ENCODE data around the gene PFN3.
A peak's percentile ranks its signal among the peaks of the same experiment; 100 is the strongest.

PFN3 gene

GRCh38 chr5:177373806-177374205, 26.7 kb downstream of the PFN3 start:
- H3K36me3 ChIP-seq (replicated peaks; ENCODE audit: low read depth, low read length): no peaks in the 10 kb centered on the region
- H3K79me2 ChIP-seq (ENCODE audit: low read length): no peaks in the 10 kb centered on the region
- H3K9me3 ChIP-seq (ENCODE audit: insufficient read depth, low read length): no peaks in the 10 kb centered on the region
- peaks cover 24% of the 10 kb centered on the region for H3K4me1 ChIP-seq (ENCODE audit: low read length)
- no peak overlapping the region for H3K9ac ChIP-seq (ENCODE audit: low read length)
- no peak for TF ChIP-seq EZH2phosphoT487 (IDR thresholded peaks at IDR 0.05; ENCODE audit: low read depth)
- TF ChIP-seq, protein P1, sequence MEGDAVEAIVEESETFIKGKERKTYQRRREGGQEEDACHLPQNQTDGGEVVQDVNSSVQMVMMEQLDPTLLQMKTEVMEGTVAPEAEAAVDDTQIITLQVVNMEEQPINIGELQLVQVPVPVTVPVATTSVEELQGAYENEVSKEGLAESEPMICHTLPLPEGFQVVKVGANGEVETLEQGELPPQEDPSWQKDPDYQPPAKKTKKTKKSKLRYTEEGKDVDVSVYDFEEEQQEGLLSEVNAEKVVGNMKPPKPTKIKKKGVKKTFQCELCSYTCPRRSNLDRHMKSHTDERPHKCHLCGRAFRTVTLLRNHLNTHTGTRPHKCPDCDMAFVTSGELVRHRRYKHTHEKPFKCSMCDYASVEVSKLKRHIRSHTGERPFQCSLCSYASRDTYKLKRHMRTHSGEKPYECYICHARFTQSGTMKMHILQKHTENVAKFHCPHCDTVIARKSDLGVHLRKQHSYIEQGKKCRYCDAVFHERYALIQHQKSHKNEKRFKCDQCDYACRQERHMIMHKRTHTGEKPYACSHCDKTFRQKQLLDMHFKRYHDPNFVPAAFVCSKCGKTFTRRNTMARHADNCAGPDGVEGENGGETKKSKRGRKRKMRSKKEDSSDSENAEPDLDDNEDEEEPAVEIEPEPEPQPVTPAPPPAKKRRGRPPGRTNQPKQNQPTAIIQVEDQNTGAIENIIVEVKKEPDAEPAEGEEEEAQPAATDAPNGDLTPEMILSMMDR (IDR thresholded peaks at IDR 0.05; ENCODE audit: low read depth, low read length): no peak
- no peak overlapping the region for H3K27ac ChIP-seq (ENCODE audit: low read length)
- H3K4me3 ChIP-seq (ENCODE audit: low read length): no peak overlapping the region
- H4K20me1 ChIP-seq (ENCODE audit: insufficient read depth, low read length): peaks cover 6% of the 10 kb centered on the region; the same call in 1 of the 2 replicates
- no peak overlapping the region for H3K4me2 ChIP-seq (ENCODE audit: low read length)
- H3K27me3 ChIP-seq (ENCODE audit: low read depth, low read length): no peaks in the 10 kb centered on the region
- H2AFZ ChIP-seq (ENCODE audit: low read depth, low read length): no peak overlapping the region

DNA sequence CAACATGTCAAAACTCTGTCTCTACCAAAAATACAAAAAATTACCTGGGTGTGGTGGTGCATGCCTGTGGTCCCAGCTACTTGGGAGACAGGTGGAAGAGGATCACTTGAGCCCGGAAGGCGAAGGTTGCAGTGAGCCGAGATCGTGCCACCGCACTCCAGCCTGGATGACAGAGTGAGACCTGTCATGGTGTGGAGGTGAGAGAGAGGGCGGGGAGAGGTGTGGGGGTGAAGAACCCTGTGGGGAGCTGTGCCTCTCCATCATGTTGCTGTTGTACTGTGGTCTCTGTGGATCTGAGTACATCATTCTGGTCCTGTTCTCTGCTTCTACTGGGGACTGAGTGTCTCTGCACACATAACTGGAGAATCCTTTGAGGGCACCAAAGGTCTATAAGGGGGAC, 27.6 kb downstream of the PFN3 start:
- no peaks in the 10 kb centered on the region for H3K79me2 ChIP-seq (ENCODE audit: low read length)
- no peaks in the 10 kb centered on the region for H3K9me3 ChIP-seq (ENCODE audit: insufficient read depth, low read length)
- no peak for TF ChIP-seq EZH2phosphoT487 (IDR thresholded peaks at IDR 0.05; ENCODE audit: low read depth)
- TF ChIP-seq, protein P1 (IDR thresholded peaks at IDR 0.05; ENCODE audit: low read depth, low read length): no peak
- no peak overlapping the region for H2AFZ ChIP-seq (ENCODE audit: low read depth, low read length)
- peaks cover 6% of the 10 kb centered on the region for H3K36me3 ChIP-seq (replicated peaks; ENCODE audit: low read depth, low read length)
- peaks cover 24% of the 10 kb centered on the region for H3K4me1 ChIP-seq (ENCODE audit: low read length)
- H4K20me1 ChIP-seq (ENCODE audit: insufficient read depth, low read length): peaks cover 10% of the 10 kb centered on the region; the same call in 1 of the 2 replicates
- no peak overlapping the region for H3K27ac ChIP-seq (ENCODE audit: low read length)
- no peak overlapping the region for H3K4me2 ChIP-seq (ENCODE audit: low read length)
- H3K4me3 ChIP-seq (ENCODE audit: low read length): no peak overlapping the region
- no peak overlapping the region for H3K9ac ChIP-seq (ENCODE audit: low read length)
- no peaks in the 10 kb centered on the region for H3K27me3 ChIP-seq (ENCODE audit: low read depth, low read length)

DNA sequence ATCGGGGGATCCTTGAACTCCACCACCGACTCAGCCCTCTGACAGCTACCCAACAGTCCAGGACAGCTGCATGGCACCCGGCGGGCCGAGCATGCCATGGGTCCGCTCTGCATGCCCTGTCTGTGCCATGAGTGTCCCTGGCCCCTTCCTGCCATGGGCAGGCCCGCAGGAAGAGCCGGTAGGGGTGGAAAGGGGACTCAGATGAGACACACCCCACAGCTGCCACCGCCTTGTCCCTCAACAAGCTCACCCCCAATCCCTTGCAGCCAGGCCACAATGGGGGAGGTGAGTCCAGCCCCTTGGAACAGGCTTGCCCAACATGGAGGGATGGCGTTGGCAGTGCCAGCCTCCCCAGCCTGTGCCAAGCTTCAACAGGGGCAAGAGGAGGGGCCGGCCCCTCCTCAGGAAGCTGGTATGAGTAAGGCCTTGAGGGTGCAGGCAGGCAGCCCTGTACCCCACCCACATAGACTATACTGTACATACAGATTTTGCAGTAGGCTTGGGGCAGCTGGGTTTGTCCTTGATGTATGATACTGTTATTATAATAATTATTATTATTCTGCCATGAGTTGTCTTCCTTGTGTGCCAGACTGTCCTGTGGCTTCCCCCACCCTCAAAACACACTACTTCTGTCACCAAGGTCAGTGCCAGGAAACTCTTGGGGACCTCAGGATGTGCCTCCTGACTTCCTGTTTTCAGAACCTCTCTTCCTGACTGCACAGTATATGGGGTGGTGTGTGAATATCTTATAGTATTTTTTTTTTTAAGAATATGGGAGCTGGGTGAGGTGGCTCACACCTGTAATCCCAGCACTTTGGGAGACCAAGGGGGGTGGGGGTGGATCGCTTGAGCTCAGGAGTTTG, 28.2 kb downstream of the PFN3 start:
- no peak overlapping the region for H3K9ac ChIP-seq (ENCODE audit: low read length)
- H3K4me2 ChIP-seq (ENCODE audit: low read length): no peak overlapping the region
- H2AFZ ChIP-seq (ENCODE audit: low read depth, low read length): no peak overlapping the region
- peaks cover 6% of the 10 kb centered on the region for H3K36me3 ChIP-seq (replicated peaks; ENCODE audit: low read depth, low read length)
- no peaks in the 10 kb centered on the region for H3K9me3 ChIP-seq (ENCODE audit: insufficient read depth, low read length)
- TF ChIP-seq EZH2phosphoT487 (IDR thresholded peaks at IDR 0.05; ENCODE audit: low read depth): no peak
- TF ChIP-seq, protein P1 (IDR thresholded peaks at IDR 0.05; ENCODE audit: low read depth, low read length): no peak
- H3K4me1 ChIP-seq (ENCODE audit: low read length): peaks cover 24% of the 10 kb centered on the region
- H3K79me2 ChIP-seq (ENCODE audit: low read length): no peaks in the 10 kb centered on the region
- no peaks in the 10 kb centered on the region for H3K27me3 ChIP-seq (ENCODE audit: low read depth, low read length)
- peaks cover 10% of the 10 kb centered on the region; the same call in 1 of the 2 replicates for H4K20me1 ChIP-seq (ENCODE audit: insufficient read depth, low read length)
- H3K4me3 ChIP-seq (ENCODE audit: low read length): no peak overlapping the region
- H3K27ac ChIP-seq (ENCODE audit: low read length): no peak overlapping the region

DNA sequence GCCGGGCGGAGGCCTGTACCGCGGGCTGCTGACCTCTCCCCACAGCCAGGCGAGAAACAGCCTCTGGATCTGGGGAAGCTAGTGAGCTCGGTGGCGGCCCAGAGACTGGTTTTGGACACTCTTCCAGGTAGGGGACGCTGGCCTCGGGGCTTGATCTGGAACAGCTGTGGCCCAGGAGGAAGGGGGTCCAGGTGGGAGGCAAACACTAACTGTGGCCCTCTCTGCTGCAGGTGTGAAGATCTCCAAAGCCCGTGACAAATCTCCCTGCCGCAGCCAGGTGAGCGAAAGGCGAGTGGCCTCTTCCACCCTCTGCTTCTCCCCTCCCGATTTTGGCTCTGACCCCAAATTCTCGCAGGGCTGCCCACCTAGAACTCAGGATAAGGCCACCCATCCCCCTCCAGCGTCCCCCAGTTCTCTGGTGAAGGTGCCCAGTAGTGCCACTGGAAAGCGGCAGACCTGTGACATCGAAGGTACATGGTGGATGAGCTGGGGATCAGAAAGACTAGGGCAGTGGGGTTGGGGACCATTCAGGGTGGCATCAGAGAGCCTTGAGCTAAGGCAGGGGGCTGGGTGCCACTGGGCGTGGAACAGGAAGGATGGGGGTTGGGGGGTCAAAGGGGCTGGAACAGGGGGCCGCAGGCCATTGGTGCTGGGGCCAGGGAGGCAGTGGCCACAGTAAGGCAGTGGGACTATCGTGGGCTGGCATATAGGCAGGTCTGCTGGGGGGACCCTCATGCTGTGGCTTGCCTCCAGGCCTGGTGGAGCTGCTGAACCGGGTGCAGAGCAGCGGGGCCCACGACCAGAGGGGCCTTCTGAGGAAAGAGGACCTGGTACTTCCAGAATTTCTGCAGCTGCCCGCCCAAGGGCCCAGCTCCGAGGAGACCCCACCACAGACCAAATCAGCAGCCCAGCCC, 29.1 kb downstream of the PFN3 start:
- H3K27me3 ChIP-seq (ENCODE audit: low read depth, low read length): no peaks in the 10 kb centered on the region
- peak overlapping the region; percentile 94 for H3K4me3 ChIP-seq (ENCODE audit: low read length)
- peaks cover 6% of the 10 kb centered on the region for H3K36me3 ChIP-seq (replicated peaks; ENCODE audit: low read depth, low read length)
- H3K4me1 ChIP-seq (ENCODE audit: low read length): peaks cover 24% of the 10 kb centered on the region
- H3K79me2 ChIP-seq (ENCODE audit: low read length): no peaks in the 10 kb centered on the region
- H4K20me1 ChIP-seq (ENCODE audit: insufficient read depth, low read length): peaks cover 10% of the 10 kb centered on the region; the same call in 1 of the 2 replicates
- H2AFZ ChIP-seq (ENCODE audit: low read depth, low read length): no peak overlapping the region
- no peak overlapping the region for H3K27ac ChIP-seq (ENCODE audit: low read length)
- H3K9ac ChIP-seq (ENCODE audit: low read length): peak overlapping the region; percentile 65
- H3K9me3 ChIP-seq (ENCODE audit: insufficient read depth, low read length): no peaks in the 10 kb centered on the region
- TF ChIP-seq, protein P1 (IDR thresholded peaks at IDR 0.05; ENCODE audit: low read depth, low read length): no peak
- no peak for TF ChIP-seq EZH2phosphoT487 (IDR thresholded peaks at IDR 0.05; ENCODE audit: low read depth)
- H3K4me2 ChIP-seq (ENCODE audit: low read length): peak overlapping the region; percentile 92

All from OCI-LY3 (cell line).